Mesodermal cell (in vitro differentiated cells): ENCODE data around the gene CCDC81.
"Not testable (repeated sequence)": the region's sequence is repeated elsewhere in the genome, so short reads cannot be mapped to it uniquely, and the experiment has no call there.

Experiments
- H3K27ac ChIP-seq: 2 replicates; pipeline ENCODE4 v1.7.0; 2013; ENCODE audit warnings: mild to moderate bottlenecking, low read depth, low read length, moderate library complexity; ENCODE audit not compliant: severe bottlenecking
- H3K36me3 ChIP-seq: 2 replicates; pipeline ENCODE4 v1.7.1; 2013; ENCODE audit warnings: mild to moderate bottlenecking, low read length, moderate library complexity; ENCODE audit not compliant: control insufficient read depth, insufficient read depth
- H3K4me1 ChIP-seq: one replicate; pipeline ENCODE4 v1.7.1; 2013; ENCODE audit warnings: mild to moderate bottlenecking, low read length; ENCODE audit not compliant: insufficient read depth, control insufficient read depth, poor library complexity, severe bottlenecking
- H3K4me3 ChIP-seq: 2 replicates; pipeline ENCODE4 v1.7.0; 2013; ENCODE audit warnings: low read length, control low read depth, mild to moderate bottlenecking; ENCODE audit not compliant: insufficient read depth, poor library complexity, severe bottlenecking; ENCODE audit errors: extremely low read depth
- H3K9me3 ChIP-seq: 2 replicates; pipeline ENCODE4 v1.7.1; 2013; ENCODE audit warnings: mild to moderate bottlenecking, low read length, moderate library complexity; ENCODE audit not compliant: control insufficient read depth
- WGBS, 2 experiments: methylation state at CpG; one replicate each; pipeline ENCODE4 v1.1.5; 2013; ENCODE audit warnings: missing lambda C conversion rate in 2 of 2; ENCODE audit not compliant: insufficient coverage in 2 of 2; 5-methylcytosine and 5-hydroxymethylcytosine counted together

CCDC81 gene

GRCh38 chr11:86416494-86416893 lies 41.8 kb downstream of the CCDC81 start:
- Histone ChIP-seq H3K4me3 (no peak overlapping the region), H3K4me1 (peaks cover 14% of the 10 kb centered on the region), H3K27ac (no peak overlapping the region), H3K36me3 (no peaks in the 10 kb centered on the region), H3K9me3 (no peaks in the 10 kb centered on the region)
- WGBS, 2 experiments = no CpG with 5 or more reads among the region's 1 CpG

- H3K27ac ChIP-seq, H3K9me3 ChIP-seq, H3K4me3 ChIP-seq, H3K36me3 ChIP-seq: not testable (repeated sequence)
- peaks cover 17% of the 10 kb centered on the region for H3K4me1 ChIP-seq
- 89 to 90% methylated on average over 7 of the region's 9 CpGs for WGBS, 2 experiments
These were observed 42.3 kb downstream of the CCDC81 start for GRCh38 chr11:86416951-86417350.

GRCh38 chr11:86418106-86418505 lies 43.4 kb downstream of the CCDC81 start:
- Histone ChIP-seq H3K36me3 (no peaks in the 10 kb centered on the region), H3K4me1 (peaks cover 26% of the 10 kb centered on the region), H3K9me3 (no peaks in the 10 kb centered on the region), H3K27ac (no peak overlapping the region), H3K4me3 (no peak overlapping the region)
- WGBS, 2 experiments = no CpG with 5 or more reads among the region's 3 CpGs

GRCh38 chr11:86418513-86418912 lies 43.8 kb downstream of the CCDC81 start:
- no CpG with 5 or more reads among the region's 3 CpGs for WGBS, 2 experiments
- Histone ChIP-seq H3K36me3 (no peaks in the 10 kb centered on the region), H3K4me3 (no peak overlapping the region), H3K9me3 (no peaks in the 10 kb centered on the region), H3K27ac (no peak overlapping the region), H3K4me1 (peaks cover 27% of the 10 kb centered on the region)

- peaks cover 29% of the 10 kb centered on the region for H3K4me1 ChIP-seq
- H3K4me3 ChIP-seq = no peak overlapping the region
- no peak overlapping the region for H3K27ac ChIP-seq
- no peaks in the 10 kb centered on the region for H3K36me3 ChIP-seq
- WGBS, 2 experiments = 50 to 56% methylated on average over 1 of the region's 2 CpGs
- no peaks in the 10 kb centered on the region for H3K9me3 ChIP-seq
These were observed 44.2 kb downstream of the CCDC81 start for GRCh38 chr11:86418917-86419316.

- Histone ChIP-seq H3K27ac (no peak overlapping the region), H3K36me3 (no peaks in the 10 kb centered on the region), H3K4me1 (peaks cover 23% of the 10 kb centered on the region), H3K9me3 (peaks cover 7% of the 10 kb centered on the region), H3K4me3 (no peak overlapping the region)
- 90 to 100% methylated on average over 2 of the region's 4 CpGs for WGBS, 2 experiments
These were observed 47.3 kb downstream of the CCDC81 start for GRCh38 chr11:86421946-86422345.

GRCh38 chr11:86422371-86422770 lies 47.7 kb downstream of the CCDC81 start:
- peaks cover 7% of the 10 kb centered on the region for H3K9me3 ChIP-seq
- 83 to 95% methylated on average over 9 to 11 of the region's 12 CpGs for WGBS, 2 experiments
- no peak overlapping the region for H3K4me3 ChIP-seq
- H3K27ac ChIP-seq = peak overlapping the region; percentile 52
- H3K36me3 ChIP-seq = no peaks in the 10 kb centered on the region
- peaks cover 22% of the 10 kb centered on the region for H3K4me1 ChIP-seq

GRCh38 chr11:86423488-86423887 lies 48.8 kb downstream of the CCDC81 start:
- H3K36me3 ChIP-seq, H3K9me3 ChIP-seq, H3K4me3 ChIP-seq: not testable (repeated sequence)
- 56 to 75% methylated on average over 4 of the region's 4 CpGs for WGBS, 2 experiments
- H3K27ac ChIP-seq = peak overlapping the region; percentile 60
- H3K4me1 ChIP-seq = peaks cover 22% of the 10 kb centered on the region

GRCh38 chr11:86427441-86427840 lies 52.8 kb downstream of the CCDC81 start:
- peaks cover 11% of the 10 kb centered on the region for H3K9me3 ChIP-seq
- H3K27ac ChIP-seq = no peak overlapping the region
- H3K4me3 ChIP-seq = no peak overlapping the region
- H3K4me1 ChIP-seq = peaks cover 14% of the 10 kb centered on the region
- H3K36me3 ChIP-seq = no peaks in the 10 kb centered on the region

- peaks cover 10% of the 10 kb centered on the region for H3K9me3 ChIP-seq
- no peaks in the 10 kb centered on the region for H3K36me3 ChIP-seq
- 92 to 96% methylated on average over 29 to 37 of the region's 37 CpGs for WGBS, 2 experiments
- no peak overlapping the region for H3K4me3 ChIP-seq
- no peak overlapping the region for H3K27ac ChIP-seq
- no peaks in the 10 kb centered on the region for H3K4me1 ChIP-seq
These were observed 56.6 kb downstream of the CCDC81 start for GRCh38 chr11:86431258-86431657.

- not testable (repeated sequence) for H3K27ac ChIP-seq, H3K9me3 ChIP-seq, H3K4me3 ChIP-seq, H3K4me1 ChIP-seq, H3K36me3 ChIP-seq
- WGBS, 2 experiments = 95 to 98% methylated on average over 14 to 31 of the region's 38 CpGs
These were observed 58.8 kb downstream of the CCDC81 start for GRCh38 chr11:86433361-86434095.
